Measurements from ENCODE around the gene DHX29. TPM values are rescaled to one million over a fixed set of nuclear protein-coding genes. Genes with fewer than 3 reads are reported as not detected.
A peak's percentile ranks its signal among the peaks of the same experiment; 100 is the strongest.

DHX29 gene
- total and polyA plus RNA-seq, 2 experiments from 2014 or later: 17.2 to 40.4 TPM

DNA sequence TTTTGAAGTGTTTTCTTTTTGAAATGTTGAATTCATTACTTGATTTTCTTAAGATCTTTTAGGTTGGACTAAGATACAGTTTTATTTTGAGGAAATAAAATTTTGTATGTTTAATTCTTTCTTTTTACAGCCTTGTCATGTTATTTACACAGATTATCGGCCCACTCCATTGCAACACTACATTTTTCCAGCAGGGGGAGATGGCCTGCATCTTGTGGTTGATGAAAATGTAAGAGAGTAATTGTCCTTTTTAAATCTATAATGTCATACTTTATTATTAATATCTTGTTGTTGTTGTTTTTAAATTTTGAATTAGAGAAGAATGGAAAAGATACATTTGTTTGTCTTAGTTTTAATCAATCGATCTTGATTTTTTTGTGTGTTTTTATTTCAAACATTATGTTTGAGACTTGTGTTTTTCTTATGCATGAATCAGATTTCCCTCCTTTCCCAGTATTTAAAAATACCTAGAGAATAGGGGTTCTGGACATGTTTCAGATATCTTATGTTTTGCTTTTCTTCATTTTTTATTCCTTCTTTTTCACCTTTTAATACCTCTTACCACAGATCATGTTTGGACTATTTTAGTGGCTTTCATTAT, 37.0 kb upstream of the DHX29 start:
- H3K4me1 ChIP-seq (ENCODE audit: low read depth): no peaks in the 10 kb centered on the region
- H3K27me3 ChIP-seq: no peaks in the 10 kb centered on the region
- TF ChIP-seq, protein P1, sequence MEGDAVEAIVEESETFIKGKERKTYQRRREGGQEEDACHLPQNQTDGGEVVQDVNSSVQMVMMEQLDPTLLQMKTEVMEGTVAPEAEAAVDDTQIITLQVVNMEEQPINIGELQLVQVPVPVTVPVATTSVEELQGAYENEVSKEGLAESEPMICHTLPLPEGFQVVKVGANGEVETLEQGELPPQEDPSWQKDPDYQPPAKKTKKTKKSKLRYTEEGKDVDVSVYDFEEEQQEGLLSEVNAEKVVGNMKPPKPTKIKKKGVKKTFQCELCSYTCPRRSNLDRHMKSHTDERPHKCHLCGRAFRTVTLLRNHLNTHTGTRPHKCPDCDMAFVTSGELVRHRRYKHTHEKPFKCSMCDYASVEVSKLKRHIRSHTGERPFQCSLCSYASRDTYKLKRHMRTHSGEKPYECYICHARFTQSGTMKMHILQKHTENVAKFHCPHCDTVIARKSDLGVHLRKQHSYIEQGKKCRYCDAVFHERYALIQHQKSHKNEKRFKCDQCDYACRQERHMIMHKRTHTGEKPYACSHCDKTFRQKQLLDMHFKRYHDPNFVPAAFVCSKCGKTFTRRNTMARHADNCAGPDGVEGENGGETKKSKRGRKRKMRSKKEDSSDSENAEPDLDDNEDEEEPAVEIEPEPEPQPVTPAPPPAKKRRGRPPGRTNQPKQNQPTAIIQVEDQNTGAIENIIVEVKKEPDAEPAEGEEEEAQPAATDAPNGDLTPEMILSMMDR (IDR thresholded peaks at IDR 0.05; ENCODE audit: low read depth, low read length): peak; percentile 90
- H3K36me3 ChIP-seq: peaks cover 50% of the 10 kb centered on the region
- peak; percentile 53 to 80 for DNase-seq (ENCODE audit: low read depth in 1 of 2, low spot score in 1 of 2)
- no peaks in the 10 kb centered on the region for H3K9me3 ChIP-seq (ENCODE audit: low read depth)
- H3K4me3 ChIP-seq: no peak overlapping the region
- no peak overlapping the region for H3K27ac ChIP-seq

DNA sequence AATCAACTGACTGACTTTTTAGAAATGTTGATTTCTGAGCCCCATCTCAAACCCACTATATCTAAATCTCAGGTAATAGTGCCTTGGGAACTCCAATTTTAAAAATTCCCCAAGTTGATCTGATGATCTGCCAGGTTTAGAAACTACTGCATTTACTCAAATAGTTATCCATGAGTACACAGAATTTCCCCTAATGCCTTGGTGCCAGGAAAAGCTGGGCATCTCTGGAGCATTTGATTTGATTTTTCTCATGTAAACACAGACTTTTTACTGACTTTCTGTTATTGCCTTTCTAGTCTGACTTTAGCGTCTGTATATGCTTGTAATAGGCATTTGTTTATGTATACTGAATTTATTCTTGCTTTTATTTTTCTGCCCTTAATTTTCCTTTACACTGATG, 36.1 kb upstream of the DHX29 start:
- Histone ChIP-seq H3K27me3 (no peaks in the 10 kb centered on the region), H3K27ac (peak overlapping the region; percentile 30), H3K9me3 (ENCODE audit: low read depth) (no peaks in the 10 kb centered on the region), H3K4me3 (no peak overlapping the region), H3K36me3 (peaks cover 43% of the 10 kb centered on the region), H3K4me1 (ENCODE audit: low read depth) (no peaks in the 10 kb centered on the region)
- TF ChIP-seq, protein P1 (IDR thresholded peaks at IDR 0.05; ENCODE audit: low read depth, low read length): no peak
- DNase-seq (ENCODE audit: low read depth in 1 of 2, low spot score in 1 of 2): no peak

DNA sequence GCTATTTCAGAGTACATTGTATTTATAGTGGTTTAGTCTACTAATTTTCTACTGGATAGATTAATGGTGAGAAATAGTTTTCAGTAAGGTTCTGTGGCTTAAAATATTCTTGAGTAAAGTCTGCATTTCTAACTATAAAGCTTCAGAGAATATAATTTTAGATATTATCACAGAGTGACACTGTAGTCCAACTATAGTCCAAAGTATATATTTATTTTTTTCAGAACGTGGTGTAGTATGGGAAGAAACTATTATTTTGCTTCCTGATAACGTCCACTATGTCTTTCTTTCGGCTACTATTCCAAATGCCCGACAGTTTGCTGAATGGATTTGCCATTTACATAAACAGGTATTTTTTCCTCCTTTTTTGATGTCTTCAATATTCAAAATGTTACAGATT, 35.6 kb upstream of the DHX29 start:
- H3K36me3 ChIP-seq: peaks cover 38% of the 10 kb centered on the region
- no peaks in the 10 kb centered on the region for H3K9me3 ChIP-seq (ENCODE audit: low read depth)
- H3K4me3 ChIP-seq: no peak overlapping the region
- TF ChIP-seq, protein P1 (IDR thresholded peaks at IDR 0.05; ENCODE audit: low read depth, low read length): no peak
- H3K4me1 ChIP-seq (ENCODE audit: low read depth): no peaks in the 10 kb centered on the region
- H3K27me3 ChIP-seq: no peaks in the 10 kb centered on the region
- no peak for DNase-seq (ENCODE audit: low read depth in 1 of 2, low spot score in 1 of 2)
- peak overlapping the region; percentile 30 for H3K27ac ChIP-seq

DNA sequence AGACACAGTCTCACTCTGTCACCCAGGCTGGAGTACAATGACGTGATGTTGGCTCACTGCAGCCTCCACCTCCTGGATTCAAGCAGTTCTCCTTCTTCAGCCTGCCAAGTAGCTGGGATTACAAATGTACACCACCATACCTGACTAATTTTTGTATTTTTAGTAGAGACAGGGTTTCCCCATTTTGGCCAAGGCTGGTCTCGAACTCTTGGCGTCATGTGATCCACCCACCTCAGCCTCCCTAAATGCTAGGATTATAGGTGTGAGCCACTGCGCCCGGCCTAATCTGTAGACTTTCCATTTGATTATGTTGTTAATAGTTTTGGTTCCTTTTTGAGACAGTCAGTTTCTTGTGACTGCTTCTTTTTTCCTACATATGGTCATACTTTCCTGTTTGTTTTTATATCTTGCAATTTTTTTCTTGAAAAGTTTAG, 31.3 kb upstream of the DHX29 start:
- Histone ChIP-seq H3K9me3 (ENCODE audit: low read depth) (no peaks in the 10 kb centered on the region), H3K27ac (no peak overlapping the region), H3K4me1 (ENCODE audit: low read depth) (no peaks in the 10 kb centered on the region), H3K36me3 (peaks cover 11% of the 10 kb centered on the region), H3K27me3 (no peaks in the 10 kb centered on the region), H3K4me3 (no peak overlapping the region)
- TF ChIP-seq, protein P1 (IDR thresholded peaks at IDR 0.05; ENCODE audit: low read depth, low read length): no peak
- DNase-seq (ENCODE audit: low read depth in 1 of 2, low spot score in 1 of 2): no peak

DNA sequence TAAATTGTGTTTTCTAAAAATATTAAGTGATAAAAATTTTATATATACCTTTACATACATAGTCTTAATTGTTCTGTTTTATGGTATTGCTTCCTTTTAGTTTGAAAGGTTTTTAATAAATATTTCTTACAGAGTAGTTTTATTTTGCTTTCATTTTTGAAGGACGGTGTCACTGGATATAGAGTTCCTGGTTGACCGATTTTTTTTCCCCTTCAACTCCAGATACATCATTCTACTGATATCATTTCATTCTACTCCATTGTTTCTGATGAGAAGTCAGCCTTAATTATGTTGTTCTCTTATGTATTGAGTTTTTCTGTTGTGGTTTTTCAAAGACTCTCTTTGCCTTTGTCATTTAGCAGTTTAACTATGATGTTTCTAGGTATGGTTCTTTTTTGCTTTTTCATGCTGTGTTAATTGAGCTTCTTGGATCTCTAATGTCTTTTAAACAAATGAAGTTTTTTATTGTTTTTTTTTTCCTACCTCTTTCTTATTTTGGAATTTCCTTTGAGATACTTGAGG, 30.7 kb upstream of the DHX29 start:
- Histone ChIP-seq H3K9me3 (ENCODE audit: low read depth) (no peaks in the 10 kb centered on the region), H3K27ac (no peak overlapping the region), H3K4me3 (no peak overlapping the region), H3K36me3 (peaks cover 14% of the 10 kb centered on the region), H3K27me3 (no peaks in the 10 kb centered on the region), H3K4me1 (ENCODE audit: low read depth) (no peaks in the 10 kb centered on the region)
- TF ChIP-seq, protein P1 (IDR thresholded peaks at IDR 0.05; ENCODE audit: low read depth, low read length): no peak
- DNase-seq (ENCODE audit: low read depth in 1 of 2, low spot score in 1 of 2): no peak
